Skeletal muscle cell (primary cell): ENCODE data around the gene AKAP14.
"Not testable (repeated sequence)": the region's sequence is repeated elsewhere in the genome, so short reads cannot be mapped to it uniquely, and the experiment has no call there.

Experiments
- DNase-seq: peaks from one replicate; pipeline ENCODE4 v3.0.0-alpha.2; 2010; ENCODE audit warnings: low read depth
- H3K4me3 ChIP-seq: 2 replicates; pipeline ENCODE4 v1.5.1; 2011; ENCODE audit warnings: low read depth, mild to moderate bottlenecking, control low read depth, low read length, moderate library complexity

AKAP14 gene

DNA sequence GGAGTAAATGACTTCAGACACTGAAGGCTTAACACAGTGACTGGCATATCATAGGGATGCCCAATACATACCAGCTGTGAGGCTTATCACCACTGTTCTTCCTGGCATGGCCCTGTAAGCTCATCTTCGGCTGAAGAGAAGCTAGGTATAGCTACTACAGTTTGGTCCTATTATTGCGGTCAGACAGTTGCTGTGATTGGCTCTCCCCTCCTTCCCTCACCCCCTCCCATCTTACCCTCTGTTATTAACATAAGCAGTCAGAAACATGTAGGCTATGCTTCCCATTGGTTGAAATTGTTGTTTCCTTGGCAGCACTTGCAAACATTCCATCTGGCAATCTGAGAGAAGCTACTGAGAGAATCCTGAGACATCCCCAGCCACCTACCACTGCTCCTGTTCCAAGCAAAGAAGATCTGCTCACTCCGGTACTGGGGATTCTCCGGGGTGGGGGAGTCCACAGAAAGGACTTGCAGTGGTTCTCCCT, at the start of gene AKAP14:
AKAP14 (plus strand) TSS at position 51 of the 484 bp plus-strand sequence. CDS start 7,331 bp downstream, outside the sequence.
- no peak within 1 kb of the TSS for H3K4me3 ChIP-seq
- no peak for DNase-seq

DNA sequence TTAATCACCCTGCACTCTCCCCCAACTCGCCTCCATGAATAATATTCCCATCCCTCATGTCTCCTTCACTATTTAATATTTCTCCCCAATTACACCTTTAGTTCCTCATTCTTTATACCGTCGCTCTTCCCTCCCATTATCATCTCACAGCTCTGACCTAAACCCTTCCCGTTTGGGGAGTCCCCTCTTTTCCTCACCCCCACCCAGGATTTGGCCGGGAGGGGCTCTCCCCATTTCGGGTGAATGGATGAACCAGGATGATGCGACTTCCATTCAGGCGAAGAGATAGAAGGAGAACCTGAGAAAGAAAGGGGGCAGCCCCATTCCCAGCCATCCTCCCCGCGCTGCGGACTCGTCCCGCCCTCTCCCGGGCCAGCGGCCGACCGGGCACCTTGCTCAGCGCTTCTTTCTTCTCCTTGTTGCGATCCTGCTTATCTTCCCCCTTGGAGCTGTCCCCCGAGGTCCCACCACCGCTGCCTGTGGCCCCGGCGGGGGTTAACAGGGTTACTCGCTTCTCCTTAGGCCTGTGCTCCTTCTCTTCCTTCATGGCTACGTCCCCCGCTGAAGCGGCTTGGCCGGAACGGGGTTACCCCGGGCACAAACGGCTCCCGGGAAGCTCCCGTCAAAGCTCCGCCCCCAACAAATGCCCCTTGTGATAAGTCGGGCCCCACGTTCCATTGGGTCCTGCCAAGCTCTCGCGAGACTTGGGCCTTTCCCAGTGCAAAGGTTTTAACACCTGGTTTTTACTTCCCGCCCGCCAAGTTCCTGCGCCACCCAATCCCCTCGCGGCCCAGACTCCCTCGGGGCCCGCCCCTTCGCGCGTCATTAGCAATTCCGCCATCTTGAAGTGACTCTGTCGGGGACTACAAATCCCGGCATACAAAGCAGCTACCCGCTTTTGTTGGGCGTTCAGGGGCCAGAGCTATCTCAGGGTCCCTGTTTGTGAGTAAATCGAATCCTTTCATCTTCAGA, 43.0 kb upstream of the AKAP14 start, which contains the start of gene UPF3B:
UPF3B (minus strand) TSS at position 582 of the 972 bp plus-strand sequence; CDS start at position 547, 35 bp downstream.
- peak within 1 kb of the TSS; percentile 75 for H3K4me3 ChIP-seq
- DNase-seq, result peak; percentile 93

GRCh38 chrX:119853444-119853843, 42.2 kb upstream of the AKAP14 start:
- peak overlapping the region; percentile 75 for H3K4me3 ChIP-seq

DNA sequence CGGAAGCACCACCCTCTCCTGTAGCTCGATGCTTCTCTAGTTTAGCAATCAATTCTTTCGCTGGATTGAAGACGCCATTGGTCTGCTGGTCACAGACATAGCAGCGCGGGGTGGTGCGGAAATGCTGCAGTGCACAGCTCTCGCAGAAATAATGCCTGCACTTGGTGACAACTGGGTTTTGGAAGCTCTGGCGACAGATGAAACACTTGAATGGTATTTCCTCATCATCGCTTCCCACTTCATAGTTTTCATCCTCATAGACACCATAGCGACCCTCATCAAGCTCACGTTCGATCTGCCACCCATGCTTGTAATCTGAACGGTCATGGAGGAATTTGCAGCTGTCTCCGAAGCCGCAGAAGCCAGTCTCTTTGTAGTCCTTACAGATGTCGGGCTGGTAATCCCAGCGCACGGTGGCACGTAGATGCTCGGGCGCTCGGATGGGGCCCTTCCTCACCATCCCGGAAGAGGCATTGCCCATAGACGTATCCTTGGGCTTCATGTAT, 25.0 kb upstream of the AKAP14 start:
- no peak for DNase-seq
- H3K4me3 ChIP-seq, result peak overlapping the region; percentile 69

More at GRCh38 chrX:119853444-119853843, 42.2 kb upstream of the AKAP14 start:
- no peak for DNase-seq

DNA sequence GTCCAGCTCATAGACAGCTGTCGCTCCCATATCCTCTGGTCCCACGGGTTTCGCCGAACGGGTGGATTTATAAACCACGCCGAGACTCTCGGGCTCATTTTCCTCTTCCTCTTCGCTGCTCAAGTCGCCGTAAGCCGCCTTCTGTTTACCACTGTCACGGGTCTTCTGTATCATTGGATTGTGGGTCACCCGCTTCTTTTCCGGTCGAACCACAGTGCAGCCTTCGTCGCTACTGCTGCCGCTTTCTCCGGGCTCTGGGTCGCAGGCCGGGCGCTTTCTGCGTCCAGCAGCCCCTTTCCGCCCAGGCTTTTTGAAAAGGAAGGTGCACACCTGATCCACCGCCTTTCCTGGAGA, 24.5 kb upstream of the AKAP14 start:
- peak overlapping the region; percentile 69 for H3K4me3 ChIP-seq
- no peak for DNase-seq

DNA sequence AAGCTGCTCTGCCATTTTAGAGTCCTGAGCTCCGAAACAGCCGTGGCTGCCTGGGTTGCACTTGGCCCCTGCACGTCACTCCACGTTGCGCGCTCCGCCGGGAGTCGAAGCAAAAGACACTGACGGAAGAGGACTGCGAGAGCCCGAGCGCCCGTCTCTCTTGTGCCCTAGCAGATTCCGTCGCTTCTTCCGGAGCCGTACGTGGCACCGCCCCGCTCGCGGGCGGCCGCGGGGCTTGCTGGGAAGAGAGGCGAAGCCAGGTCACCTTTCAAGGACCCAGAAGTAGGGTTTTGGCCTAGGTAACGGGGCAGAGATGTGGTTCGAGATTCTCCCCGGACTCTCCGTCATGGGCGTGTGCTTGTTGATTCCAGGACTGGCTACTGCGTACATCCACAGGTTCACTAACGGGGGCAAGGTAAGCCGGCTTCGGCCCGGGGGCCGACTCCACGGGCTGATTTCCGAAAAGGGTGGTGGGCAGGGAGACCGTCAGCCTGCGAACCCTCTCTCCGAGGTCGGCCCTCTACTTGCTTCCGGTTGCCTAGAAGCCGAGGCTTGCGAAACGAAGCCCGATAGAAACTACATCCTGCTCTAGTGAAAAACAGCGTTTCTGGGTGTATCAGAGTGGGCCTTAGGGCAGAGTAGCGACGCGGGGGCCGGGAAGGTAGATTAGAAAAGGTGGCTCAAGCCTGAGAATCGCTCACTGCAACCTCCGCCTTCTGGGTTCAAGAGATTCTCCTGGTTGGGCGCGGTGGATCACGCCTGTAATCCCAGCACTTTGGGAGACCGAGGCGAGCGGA, 23.9 kb upstream of the AKAP14 start, which contains the start of the genes NDUFA1 and RNF113A:
NDUFA1 (plus strand) TSS at position 234 of the 797 bp plus-strand sequence; CDS start at position 314, 80 bp downstream.
RNF113A (minus strand) TSS at position 135 of the 797 bp plus-strand sequence; CDS start at position 15, 120 bp downstream.
- peak within 1 kb of the TSS; percentile 69 for H3K4me3 ChIP-seq
- peak; percentile 53 for DNase-seq

DNA sequence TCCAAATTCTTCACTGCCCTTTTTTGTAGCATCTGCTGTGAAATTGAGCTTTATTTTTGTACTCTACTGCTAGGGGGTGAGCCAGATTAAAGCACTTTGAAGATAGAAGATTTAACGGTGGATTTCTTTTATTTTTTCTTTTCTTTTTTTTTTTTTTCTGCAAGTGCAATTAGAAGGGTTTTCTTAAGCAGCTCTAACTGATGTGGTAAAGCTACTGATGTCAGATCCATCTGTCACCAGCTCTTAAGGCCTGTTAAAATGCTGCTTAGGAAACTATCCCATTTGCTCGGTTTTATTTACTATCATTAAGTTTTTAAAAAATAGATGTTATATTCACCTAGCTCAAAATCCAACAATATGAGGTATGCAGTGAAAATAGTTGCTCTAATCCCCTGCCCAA, 17.0 kb upstream of the AKAP14 start:
- no peak for DNase-seq
- no peak overlapping the region for H3K4me3 ChIP-seq

GRCh38 chrX:119880076-119880475, 15.6 kb upstream of the AKAP14 start:
- no peak overlapping the region for H3K4me3 ChIP-seq
- DNase-seq, result no peak

DNA sequence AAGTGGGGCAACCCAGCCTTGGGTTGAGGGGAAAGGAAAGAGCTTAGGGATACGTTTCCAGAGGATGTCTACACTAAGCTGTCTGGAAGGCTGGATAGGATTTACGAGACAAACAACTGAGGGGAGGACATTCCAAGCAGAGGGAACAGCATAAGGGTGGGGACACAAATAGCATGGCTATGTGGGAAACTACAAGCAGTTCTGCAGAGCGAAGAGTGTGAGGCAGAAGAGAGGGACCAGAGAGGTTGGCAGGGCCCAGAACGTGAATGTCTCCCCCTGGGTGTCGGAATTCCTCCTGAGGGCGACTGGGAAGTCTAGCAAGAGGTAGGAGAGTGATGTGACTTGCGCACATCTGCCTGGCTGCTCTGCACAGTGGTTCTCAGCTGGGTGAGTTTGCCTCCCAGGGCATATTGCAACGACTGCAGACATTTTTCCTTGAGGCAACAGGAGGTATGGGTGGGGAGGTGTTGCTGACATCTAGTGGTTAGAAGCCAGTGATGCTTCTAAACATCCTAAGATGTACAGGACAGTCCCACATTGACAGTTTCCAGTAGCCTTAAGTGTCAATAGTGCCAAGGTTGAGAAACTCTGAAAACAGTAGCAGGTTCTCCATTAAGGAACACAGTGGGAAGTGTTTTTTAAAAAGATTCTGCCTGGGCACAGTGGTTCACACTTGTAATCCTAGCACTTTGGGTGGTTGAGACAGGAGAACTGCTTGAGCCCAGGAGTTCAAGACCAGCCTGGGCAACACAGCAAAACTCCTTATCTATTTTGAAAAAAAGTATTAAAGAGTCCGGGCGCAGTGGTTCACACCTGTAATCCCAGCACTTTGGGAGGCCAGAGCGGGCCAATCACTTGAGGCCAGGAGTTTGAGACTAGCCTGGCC, 14.9 kb upstream of the AKAP14 start:
- no peak overlapping the region for H3K4me3 ChIP-seq
- DNase-seq, result peak; percentile 19

- H3K4me3 ChIP-seq, result no peak overlapping the region
- no peak for DNase-seq
These were observed 9.9 kb upstream of the AKAP14 start for GRCh38 chrX:119885554-119886428.

DNA sequence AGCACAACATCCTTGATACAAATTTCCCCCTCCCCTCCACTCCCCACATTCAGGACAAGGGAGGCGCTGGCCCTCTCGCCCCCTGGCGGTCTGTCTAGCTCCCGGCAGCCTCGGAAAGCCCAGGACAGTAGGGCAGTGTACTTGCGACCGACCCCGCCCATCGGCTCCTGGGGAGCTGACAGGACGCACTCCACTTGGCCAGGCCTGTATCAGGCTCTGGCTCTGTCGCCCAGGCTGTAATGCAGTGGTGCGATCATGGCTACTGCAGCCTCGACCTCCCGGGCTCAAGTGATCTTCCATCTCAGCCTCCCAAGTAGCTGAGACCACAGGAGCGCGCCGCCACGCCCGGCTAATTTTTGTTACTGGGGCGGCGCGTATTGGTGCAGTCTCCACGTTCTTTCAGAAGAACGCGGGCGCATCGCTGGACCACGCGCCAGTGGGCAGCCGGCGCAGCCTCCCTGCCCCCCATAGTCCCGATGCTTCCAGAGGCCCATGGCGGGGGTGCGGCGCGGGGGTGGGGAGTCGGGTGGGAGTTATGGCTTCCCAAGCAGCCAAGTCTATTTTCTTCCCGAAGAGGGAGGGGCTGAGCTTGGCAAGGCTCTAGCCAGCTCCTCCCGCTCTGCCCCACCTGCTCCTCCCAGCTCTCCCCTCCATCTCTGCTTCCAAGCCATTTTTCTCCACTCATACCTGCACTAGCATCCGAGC, 7.8 kb upstream of the AKAP14 start:
- DNase-seq, result no peak
- peak overlapping the region; percentile 32 for H3K4me3 ChIP-seq

GRCh38 chrX:119890626-119891025, 5.1 kb upstream of the AKAP14 start:
- DNase-seq, H3K4me3 ChIP-seq: not testable (repeated sequence)

GRCh38 chrX:119891961-119892692, 3.6 kb upstream of the AKAP14 start:
- not testable (repeated sequence) for H3K4me3 ChIP-seq, DNase-seq

- no peak overlapping the region for H3K4me3 ChIP-seq
- DNase-seq, result no peak
These were observed 3.4 kb downstream of the AKAP14 start for GRCh38 chrX:119899125-119899524.

DNA sequence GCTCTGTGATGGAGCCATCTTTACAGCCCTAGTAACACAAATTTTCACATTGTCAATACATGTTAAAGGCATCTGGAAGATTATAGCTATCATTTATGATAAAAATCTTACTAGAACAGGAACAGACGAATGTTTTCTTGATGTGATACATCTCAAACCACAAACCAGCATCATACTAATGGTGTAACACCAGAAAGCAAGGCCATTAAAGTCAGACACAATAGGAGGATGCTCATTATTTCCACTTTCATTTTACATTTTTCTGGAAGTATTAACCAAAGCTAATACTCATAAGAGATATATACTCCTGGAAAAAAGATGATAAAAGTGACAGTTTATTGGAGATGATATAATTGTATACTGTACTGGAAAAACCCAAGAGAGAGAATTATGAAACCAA, 5.3 kb downstream of the AKAP14 start:
- no peak for DNase-seq
- no peak overlapping the region for H3K4me3 ChIP-seq

DNA sequence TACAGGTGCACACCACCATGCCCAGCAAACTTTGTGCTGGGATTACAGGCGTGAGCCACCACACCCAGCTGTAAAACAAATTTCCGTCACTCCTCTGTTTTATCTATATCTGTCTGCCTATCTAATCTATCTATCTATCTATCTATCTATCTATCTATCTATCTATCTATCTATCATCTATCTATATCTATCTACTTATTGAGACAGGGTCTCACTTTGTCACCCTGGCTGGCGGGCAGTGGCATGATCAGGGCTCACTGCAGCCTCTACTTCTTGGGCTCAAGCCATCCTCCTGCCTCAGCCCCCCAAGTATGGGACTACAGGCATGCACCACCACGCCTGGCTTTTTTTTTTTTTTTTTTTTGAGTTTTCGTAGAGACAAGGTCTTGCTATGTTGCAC, 20.6 kb downstream of the AKAP14 start:
- no peak for DNase-seq
- H3K4me3 ChIP-seq, result no peak overlapping the region
